Left lung (tissue), 10 donors: Measurements from ENCODE around the gene LBR. TPM values are rescaled to one million over a fixed set of nuclear protein-coding genes. Genes with fewer than 3 reads are reported as not detected.

Source experiments
- ATAC-seq: fragments of 200-7000 bp; cut with Tn5 transposase; one replicate; pipeline ENCODE4 v1.9.1; 2020; ENCODE audit warnings: moderate library complexity
- DNase-seq, 4 donors: peaks; one replicate each; pipeline ENCODE4 v3.0.0-alpha.2; 2013 to 2020
- H3K27ac ChIP-seq, 2 donors: fragments of 200-600 bp; sonication (generic) in 1 of 2; one replicate each; pipeline versions ENCODE4 v1.5.0 to v1.8.0; 2020 to 2021
- H3K27me3 ChIP-seq, 2 donors: fragments of 200-600 bp; sonication (generic) in 1 of 2; one replicate each; pipeline versions ENCODE4 v1.5.0 to v1.8.0; 2020 to 2021
- H3K36me3 ChIP-seq, 2 donors: fragments of 200-600 bp; sonication (generic) in 1 of 2; one replicate each; pipeline versions ENCODE4 v1.5.0 to v1.8.0; 2020 to 2021
- H3K4me1 ChIP-seq, 2 donors: fragments of 200-600 bp; one replicate each; pipeline ENCODE4 v1.8.0; 2021
- H3K4me3 ChIP-seq, 2 donors: fragments of 200-600 bp; sonication (generic) in 1 of 2; one replicate each; pipeline versions ENCODE4 v1.5.0 to v1.8.0; 2020 to 2021; ENCODE audit warnings: mild to moderate bottlenecking in 1 of 2
- H3K9me3 ChIP-seq, 2 donors: fragments of 200-600 bp; sonication (generic) in 1 of 2; one replicate each; pipeline versions ENCODE4 v1.5.0 to v1.8.0; 2020 to 2021
- CTCF ChIP-seq, 2 donors: fragments of 200-600 bp; sonication (generic) in 1 of 2; IDR thresholded peaks; one replicate each; pipeline versions ENCODE4 v1.5.0 to v1.8.0; 2021; ENCODE audit warnings: antibody characterized with exemption in 2 of 2
- intact Hi-C, 2 donors: fragments of 100-400 bp; cut with DNase I; formaldehyde crosslinking; loops; one replicate each; pipeline versions ENCODE4 v1.11.2 to v1.14.2; 2022
- polyA plus RNA-seq, 6 donors: library from polyadenylated mRNA; unstranded; fragments of 120-200 nt; gene quantifications; one replicate each; pipeline ENCODE4 v1.2.1, GENCODE V29; 2013; ENCODE audit not compliant: insufficient read length in 6 of 6
- total RNA-seq, 2 donors: library from RNA; stranded (reverse); fragmentation: NEBNext Ultra II Directional; extraction: Animal tissue kit (Norgen Biotek cat#: 25700); gene quantifications; one replicate each; pipeline ENCODE4 v1.2.1, GENCODE V29; 2021
- donor health status: DM: no; HTN: yes; CAD: no.
- donor health status: DM: no; HTN: no; CAD: no.

LBR gene
- total and polyA plus RNA-seq, 8 donors: 42.4 to 109 (median 89.5) TPM

- Histone ChIP-seq H3K9me3 (no peaks in the 10 kb centered on the region), H3K27me3 (no peaks in the 10 kb centered on the region), H3K36me3 (no peaks in the 10 kb centered on the region), H3K4me1 (no peaks in the 10 kb centered on the region), H3K4me3 (no peak overlapping the region), H3K27ac (no peak overlapping the region)
- TF ChIP-seq CTCF (IDR thresholded peaks at IDR 0.05): no peak
- intact Hi-C loops: no loop called here
- DNase-seq: no peak
- no peak for ATAC-seq
Measured at GRCh38 chr1:225355863-225356262, 72.0 kb downstream of the LBR start.

- ATAC-seq (no peak), DNase-seq (no peak)
- Histone ChIP-seq H3K27me3 (no peaks in the 10 kb centered on the region), H3K27ac (no peak overlapping the region), H3K4me3 (no peak overlapping the region), H3K9me3 (no peaks in the 10 kb centered on the region), H3K4me1 (no peaks in the 10 kb centered on the region), H3K36me3 (no peaks in the 10 kb centered on the region)
- intact Hi-C loops: no loop called here
- TF ChIP-seq CTCF (IDR thresholded peaks at IDR 0.05): no peak
Measured at GRCh38 chr1:225354906-225355305, 72.9 kb downstream of the LBR start.

Other genes with a start within 250 kb of the LBR start
- 100 to 1,000 TPM; 106 to 142 TPM for gene ENAH, start 225.1 kb upstream of the LBR start, total RNA-seq
- 100 to 1,000 TPM; 198 to 255 (median 248) TPM for gene ENAH, start 225.1 kb upstream of the LBR start, polyA plus RNA-seq